ENCODE measurements around the gene CTNND2.

CTNND2 gene

DNA sequence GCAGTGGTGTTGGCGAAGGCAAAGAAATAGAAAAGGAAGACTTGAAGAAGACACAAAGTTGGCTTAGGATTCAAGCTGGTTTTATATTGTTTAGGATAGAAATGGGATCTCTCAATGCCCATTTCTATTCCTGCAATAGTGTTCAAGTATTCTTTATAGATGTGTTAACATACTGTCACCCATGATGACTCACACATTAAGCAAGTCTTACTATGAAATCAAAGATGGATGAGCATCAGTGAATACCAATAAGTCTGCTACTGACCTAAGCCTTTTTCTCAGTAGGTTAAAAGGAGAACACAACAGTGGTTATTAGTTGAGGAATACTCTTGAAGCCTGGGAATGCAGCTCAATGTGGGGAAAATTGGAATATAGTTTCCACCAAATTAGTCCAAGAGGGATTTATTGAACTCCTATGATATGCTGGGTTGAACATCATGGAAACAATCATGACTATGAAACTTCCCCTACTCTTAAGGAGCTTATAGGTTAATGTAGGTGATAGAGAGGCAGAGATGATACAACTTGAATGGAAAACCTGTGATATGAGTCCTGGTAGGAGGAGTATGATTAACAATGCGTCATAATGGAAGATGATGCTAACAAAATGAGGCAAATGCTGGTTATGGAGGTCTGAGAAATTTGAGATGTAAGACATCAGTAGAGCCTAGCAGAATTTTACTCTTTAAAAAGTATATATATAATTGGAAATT, 726.1 kb downstream of the CTNND2 start:
- Histone ChIP-seq H3K27ac (ENCODE audit: low read depth, low read length) (no peak overlapping the region), H4K20me1 (ENCODE audit: control insufficient read depth, insufficient read depth, low read depth, low read length) (no peaks in the 10 kb centered on the region), H3K9me2 (replicated peaks; ENCODE audit: control insufficient read depth, low read length) (no peaks in the 10 kb centered on the region), H3F3A (ENCODE audit: control insufficient read depth, insufficient read depth) (no peaks in the 10 kb centered on the region), H3K36me3 (ENCODE audit: control insufficient read depth, low read length) (no peaks in the 10 kb centered on the region), H3K4me2 (ENCODE audit: low read length) (no peak overlapping the region), H3K27me3 (ENCODE audit: control insufficient read depth, low read length) (no peaks in the 10 kb centered on the region), H3K4me1 (ENCODE audit: control insufficient read depth, low read length) (no peaks in the 10 kb centered on the region), H3K4me3 (ENCODE audit: low read length) (no peak overlapping the region), H3K79me2 (ENCODE audit: control insufficient read depth, low read length) (no peaks in the 10 kb centered on the region), H3K9me3 (ENCODE audit: control insufficient read depth, insufficient read depth, low read length) (no peaks in the 10 kb centered on the region)
- TF ChIP-seq EZH2phosphoT487 (IDR thresholded peaks at IDR 0.05; ENCODE audit: borderline replicate concordance, low read length): no peak
- TF ChIP-seq, protein P1, sequence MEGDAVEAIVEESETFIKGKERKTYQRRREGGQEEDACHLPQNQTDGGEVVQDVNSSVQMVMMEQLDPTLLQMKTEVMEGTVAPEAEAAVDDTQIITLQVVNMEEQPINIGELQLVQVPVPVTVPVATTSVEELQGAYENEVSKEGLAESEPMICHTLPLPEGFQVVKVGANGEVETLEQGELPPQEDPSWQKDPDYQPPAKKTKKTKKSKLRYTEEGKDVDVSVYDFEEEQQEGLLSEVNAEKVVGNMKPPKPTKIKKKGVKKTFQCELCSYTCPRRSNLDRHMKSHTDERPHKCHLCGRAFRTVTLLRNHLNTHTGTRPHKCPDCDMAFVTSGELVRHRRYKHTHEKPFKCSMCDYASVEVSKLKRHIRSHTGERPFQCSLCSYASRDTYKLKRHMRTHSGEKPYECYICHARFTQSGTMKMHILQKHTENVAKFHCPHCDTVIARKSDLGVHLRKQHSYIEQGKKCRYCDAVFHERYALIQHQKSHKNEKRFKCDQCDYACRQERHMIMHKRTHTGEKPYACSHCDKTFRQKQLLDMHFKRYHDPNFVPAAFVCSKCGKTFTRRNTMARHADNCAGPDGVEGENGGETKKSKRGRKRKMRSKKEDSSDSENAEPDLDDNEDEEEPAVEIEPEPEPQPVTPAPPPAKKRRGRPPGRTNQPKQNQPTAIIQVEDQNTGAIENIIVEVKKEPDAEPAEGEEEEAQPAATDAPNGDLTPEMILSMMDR (IDR thresholded peaks at IDR 0.05; ENCODE audit: low read depth, low read length, poor library complexity, severe bottlenecking): no peak

DNA sequence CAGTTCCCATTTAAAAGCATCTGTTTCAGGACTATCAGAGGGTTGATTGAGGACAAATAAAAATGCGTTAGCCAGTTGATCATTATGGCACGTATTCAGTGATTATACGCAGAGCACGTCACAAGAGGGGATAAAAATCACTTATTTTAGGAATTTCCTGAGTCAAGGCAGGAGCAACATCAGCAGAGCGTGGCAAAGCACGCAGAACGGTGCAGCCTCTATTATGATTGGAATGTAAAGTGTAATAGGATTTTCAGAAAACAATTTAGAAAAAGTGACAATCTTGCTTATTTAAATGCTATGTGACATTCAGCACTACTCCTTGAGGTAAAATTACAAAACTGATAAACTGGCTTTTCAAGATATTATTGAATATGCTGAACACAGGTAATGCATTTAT, 729.7 kb downstream of the CTNND2 start:
- no peak overlapping the region for H3K4me3 ChIP-seq (ENCODE audit: low read length)
- TF ChIP-seq, protein P1 (IDR thresholded peaks at IDR 0.05; ENCODE audit: low read depth, low read length, poor library complexity, severe bottlenecking): no peak
- no peak for TF ChIP-seq EZH2phosphoT487 (IDR thresholded peaks at IDR 0.05; ENCODE audit: borderline replicate concordance, low read length)
- H3K9me2 ChIP-seq (replicated peaks; ENCODE audit: control insufficient read depth, low read length): no peaks in the 10 kb centered on the region
- H3K4me1 ChIP-seq (ENCODE audit: control insufficient read depth, low read length): no peaks in the 10 kb centered on the region
- H3K4me2 ChIP-seq (ENCODE audit: low read length): no peak overlapping the region
- no peaks in the 10 kb centered on the region for H3K27me3 ChIP-seq (ENCODE audit: control insufficient read depth, low read length)
- no peak overlapping the region for H3K27ac ChIP-seq (ENCODE audit: low read depth, low read length)
- no peaks in the 10 kb centered on the region for H3K9me3 ChIP-seq (ENCODE audit: control insufficient read depth, insufficient read depth, low read length)
- no peaks in the 10 kb centered on the region for H3F3A ChIP-seq (ENCODE audit: control insufficient read depth, insufficient read depth)
- H3K36me3 ChIP-seq (ENCODE audit: control insufficient read depth, low read length): no peaks in the 10 kb centered on the region
- no peaks in the 10 kb centered on the region for H4K20me1 ChIP-seq (ENCODE audit: control insufficient read depth, insufficient read depth, low read depth, low read length)
- H3K79me2 ChIP-seq (ENCODE audit: control insufficient read depth, low read length): no peaks in the 10 kb centered on the region

DNA sequence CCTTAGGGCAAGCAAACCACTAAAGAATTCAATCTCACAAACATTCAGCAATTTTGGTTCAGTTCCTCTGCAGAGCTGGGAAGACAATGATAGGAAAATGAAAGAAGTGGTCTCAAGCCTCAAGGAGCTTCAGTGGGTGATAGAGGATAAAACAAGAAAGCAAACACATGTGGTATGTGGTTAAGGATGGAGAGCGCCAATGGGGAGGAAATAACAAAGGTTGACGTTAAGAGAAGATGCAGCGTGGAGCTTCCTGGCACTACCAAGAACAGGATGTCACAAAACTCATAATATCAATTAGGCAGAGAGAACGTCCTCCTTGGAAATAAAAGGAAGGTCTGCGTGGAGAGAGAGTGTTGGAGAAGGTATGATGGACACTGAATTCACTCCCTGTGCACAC, 731.8 kb downstream of the CTNND2 start:
- H3F3A ChIP-seq (ENCODE audit: control insufficient read depth, insufficient read depth): no peaks in the 10 kb centered on the region
- no peaks in the 10 kb centered on the region for H3K4me1 ChIP-seq (ENCODE audit: control insufficient read depth, low read length)
- TF ChIP-seq, protein P1 (IDR thresholded peaks at IDR 0.05; ENCODE audit: low read depth, low read length, poor library complexity, severe bottlenecking): no peak
- no peak for TF ChIP-seq EZH2phosphoT487 (IDR thresholded peaks at IDR 0.05; ENCODE audit: borderline replicate concordance, low read length)
- H3K27ac ChIP-seq (ENCODE audit: low read depth, low read length): no peak overlapping the region
- no peak overlapping the region for H3K4me2 ChIP-seq (ENCODE audit: low read length)
- no peak overlapping the region for H3K4me3 ChIP-seq (ENCODE audit: low read length)
- no peaks in the 10 kb centered on the region for H3K79me2 ChIP-seq (ENCODE audit: control insufficient read depth, low read length)
- no peaks in the 10 kb centered on the region for H4K20me1 ChIP-seq (ENCODE audit: control insufficient read depth, insufficient read depth, low read depth, low read length)
- H3K36me3 ChIP-seq (ENCODE audit: control insufficient read depth, low read length): no peaks in the 10 kb centered on the region
- no peaks in the 10 kb centered on the region for H3K9me3 ChIP-seq (ENCODE audit: control insufficient read depth, insufficient read depth, low read length)
- no peaks in the 10 kb centered on the region for H3K27me3 ChIP-seq (ENCODE audit: control insufficient read depth, low read length)
- no peaks in the 10 kb centered on the region for H3K9me2 ChIP-seq (replicated peaks; ENCODE audit: control insufficient read depth, low read length)

Measured in DOHH2 (cell line).